HG03280 (cell line): ENCODE results near the gene TARBP1.
"Not testable (repeated sequence)": the region's sequence is repeated elsewhere in the genome, so short reads cannot be mapped to it uniquely, and the experiment has no call there.

Experiments used
- ATAC-seq: cut with Tn5 transposase; IDR thresholded peaks from one replicate; pipeline ENCODE4 v1.9.1; 2021; ENCODE audit warnings: mild to moderate bottlenecking, moderate library complexity; ENCODE audit not compliant: unreplicated experiment

The TARBP1 gene

DNA sequence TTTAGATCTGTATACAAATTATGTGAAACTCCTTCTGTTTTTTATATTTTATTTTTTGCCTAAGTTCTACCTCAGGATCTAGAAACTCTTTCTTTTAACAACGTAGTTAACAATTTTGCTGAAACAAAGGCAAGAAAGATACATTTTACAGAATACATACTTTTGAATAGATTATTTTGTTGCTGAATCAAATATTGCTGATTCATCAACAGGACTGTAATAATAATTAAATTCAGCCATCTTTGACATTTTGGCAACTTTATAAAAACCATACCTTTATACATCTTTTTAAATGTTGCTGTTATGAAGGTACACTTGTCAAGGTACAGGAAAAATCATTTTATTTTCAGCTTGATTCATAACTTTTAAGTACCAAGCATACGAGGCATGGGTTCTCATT, 116.4 kb downstream of the TARBP1 start:
- ATAC-seq: no peak

- no peak for ATAC-seq
Observed at GRCh38 chr1:234361102-234361603, 117.8 kb downstream of the TARBP1 start.

DNA sequence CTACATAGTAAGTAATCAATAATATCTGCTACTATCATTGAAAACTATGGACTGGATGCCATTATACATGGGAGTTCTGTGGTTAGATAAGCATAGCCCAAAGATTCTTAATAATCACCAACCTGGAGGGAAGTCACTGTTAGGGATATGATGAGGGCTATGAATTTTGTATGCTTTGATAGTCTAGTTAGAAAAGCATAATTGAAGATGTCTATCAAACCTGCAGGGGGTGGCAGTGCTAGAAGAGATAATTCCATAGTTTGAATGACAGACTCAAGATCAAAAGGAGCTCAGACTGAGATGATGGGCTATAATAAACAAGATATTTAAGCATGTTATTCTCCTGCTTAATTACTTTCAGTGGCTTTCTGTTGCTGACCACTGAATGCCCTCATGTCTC, 121.1 kb downstream of the TARBP1 start:
- ATAC-seq: no peak

DNA sequence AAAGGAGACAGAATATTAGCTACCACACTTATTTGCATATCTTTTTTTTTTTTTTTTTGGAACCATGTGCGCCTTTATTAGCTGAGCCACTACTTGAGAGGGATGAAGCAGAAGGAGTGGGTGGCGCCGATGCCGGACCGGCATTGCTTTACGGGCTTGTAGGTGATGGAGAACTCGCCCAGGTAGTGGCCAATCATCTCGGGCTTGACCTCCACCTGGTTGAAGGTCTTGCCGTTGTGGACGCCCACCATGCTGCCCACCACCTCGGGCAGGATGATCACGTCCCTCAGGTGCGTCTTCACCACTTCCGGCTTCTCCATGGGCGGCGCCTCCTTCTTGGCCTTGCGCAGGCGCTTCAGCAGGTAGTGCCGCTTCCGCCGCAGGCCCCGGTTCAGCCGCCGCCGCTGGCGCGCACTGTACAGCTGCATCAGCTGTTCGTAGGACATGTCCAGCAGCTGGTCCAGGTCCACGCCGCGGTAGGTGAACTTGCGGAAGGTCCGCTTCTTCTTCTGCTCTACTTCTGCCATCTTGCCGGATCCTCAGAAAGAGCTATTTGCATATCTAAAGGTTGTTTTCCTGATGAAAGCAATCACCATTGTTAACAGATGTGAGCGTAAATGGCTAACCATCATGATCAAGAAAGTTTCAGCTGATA, 122.2 kb downstream of the TARBP1 start:
- not testable (repeated sequence) for ATAC-seq

- no peak for ATAC-seq
Observed at GRCh38 chr1:234355782-234356510, 123.0 kb downstream of the TARBP1 start.

GRCh38 chr1:234348964-234349363, 130.0 kb downstream of the TARBP1 start:
- no peak for ATAC-seq

DNA sequence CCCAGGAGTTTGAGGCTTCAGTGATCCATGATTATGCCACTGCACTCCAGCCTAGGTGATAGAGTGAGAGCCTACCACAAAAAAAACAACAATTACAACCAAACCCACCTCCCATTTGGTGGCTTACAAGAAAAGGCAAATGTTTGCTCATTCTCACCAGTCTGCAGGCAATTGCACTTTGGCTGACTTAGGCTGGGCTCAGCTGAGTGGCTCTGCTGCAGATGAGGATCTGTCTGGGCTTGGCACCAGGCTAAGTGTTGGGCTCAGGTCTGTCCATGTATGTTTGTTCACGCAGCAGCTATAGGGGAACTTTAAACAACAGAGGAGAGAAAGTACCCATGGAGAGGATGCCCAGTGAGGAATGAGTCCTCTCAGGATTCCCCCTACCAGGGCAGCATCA, 133.7 kb downstream of the TARBP1 start:
- ATAC-seq: no peak

DNA sequence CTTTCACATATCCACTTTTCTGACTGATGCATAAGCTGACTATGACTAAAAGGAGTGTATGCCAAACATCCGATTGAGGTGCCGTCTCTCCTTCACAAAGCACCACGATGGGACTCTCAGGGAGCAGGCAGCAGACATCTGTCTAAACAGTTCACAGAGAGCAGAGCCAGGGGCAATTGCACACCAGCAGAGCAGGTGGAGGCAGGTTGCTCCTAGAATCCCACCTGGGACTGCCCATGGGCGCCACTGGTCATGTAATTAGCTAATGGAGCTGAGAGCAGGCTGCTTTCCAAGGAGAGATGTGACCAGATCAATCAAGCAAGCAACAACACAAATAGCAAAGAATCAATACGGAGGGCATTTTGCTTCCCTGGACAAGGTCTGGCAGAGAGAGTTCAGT, 136.2 kb downstream of the TARBP1 start:
- no peak for ATAC-seq
